HG03280 (cell line): ENCODE results near the gene MLLT1.

Experiments
- ATAC-seq: cut with Tn5 transposase; IDR thresholded peaks from one replicate; pipeline ENCODE4 v1.9.1; 2021; ENCODE audit warnings: mild to moderate bottlenecking, moderate library complexity; ENCODE audit not compliant: unreplicated experiment

MLLT1 gene

GRCh38 chr19:6260376-6260775 is 19.4 kb downstream of the MLLT1 start:
- ATAC-seq, result no peak

GRCh38 chr19:6259312-6259861 is 20.4 kb downstream of the MLLT1 start:
- no peak for ATAC-seq

GRCh38 chr19:6258812-6259311 is 20.9 kb downstream of the MLLT1 start:
- no peak for ATAC-seq

- ATAC-seq, result no peak
These were observed 25.6 kb downstream of the MLLT1 start for GRCh38 chr19:6253954-6254733.

- ATAC-seq, result no peak
These were observed 27.7 kb downstream of the MLLT1 start for GRCh38 chr19:6252066-6252465.

- no peak for ATAC-seq
These were observed 28.9 kb downstream of the MLLT1 start for GRCh38 chr19:6250909-6251308.

- no peak for ATAC-seq
These were observed 29.7 kb downstream of the MLLT1 start for GRCh38 chr19:6250024-6250615.

- no peak for ATAC-seq
These were observed 30.5 kb downstream of the MLLT1 start for GRCh38 chr19:6249296-6249695.

GRCh38 chr19:6248844-6249243 is 30.9 kb downstream of the MLLT1 start:
- ATAC-seq, result no peak

- no peak for ATAC-seq
These were observed 31.4 kb downstream of the MLLT1 start for GRCh38 chr19:6248341-6248740.

- ATAC-seq, result no peak
These were observed 32.8 kb downstream of the MLLT1 start for GRCh38 chr19:6247007-6247288.

GRCh38 chr19:6246174-6247006 is 33.4 kb downstream of the MLLT1 start:
- ATAC-seq, result no peak

GRCh38 chr19:6242677-6243076 is 37.1 kb downstream of the MLLT1 start:
- no peak for ATAC-seq

GRCh38 chr19:6241680-6242377 is 37.9 kb downstream of the MLLT1 start:
- no peak for ATAC-seq

GRCh38 chr19:6241056-6241455 is 38.7 kb downstream of the MLLT1 start:
- no peak for ATAC-seq

- ATAC-seq, result no peak
These were observed 39.7 kb downstream of the MLLT1 start for GRCh38 chr19:6239871-6240676.

GRCh38 chr19:6239401-6239844 is 40.4 kb downstream of the MLLT1 start:
- no peak for ATAC-seq

- ATAC-seq, result no peak
These were observed 41.0 kb downstream of the MLLT1 start for GRCh38 chr19:6238643-6239281.

GRCh38 chr19:6238256-6238642 is 41.5 kb downstream of the MLLT1 start:
- ATAC-seq, result no peak
